NCI-H1048 (cell line): ENCODE results near the gene MFSD2B.
"Not testable (repeated sequence)": the region's sequence is repeated elsewhere in the genome, so short reads cannot be mapped to it uniquely, and the experiment has no call there.

Source experiments
- DNase-seq: peaks from one replicate; lab custom pipeline; 2025; lab: John Stamatoyannopoulos, UW

Gene MFSD2B

DNA sequence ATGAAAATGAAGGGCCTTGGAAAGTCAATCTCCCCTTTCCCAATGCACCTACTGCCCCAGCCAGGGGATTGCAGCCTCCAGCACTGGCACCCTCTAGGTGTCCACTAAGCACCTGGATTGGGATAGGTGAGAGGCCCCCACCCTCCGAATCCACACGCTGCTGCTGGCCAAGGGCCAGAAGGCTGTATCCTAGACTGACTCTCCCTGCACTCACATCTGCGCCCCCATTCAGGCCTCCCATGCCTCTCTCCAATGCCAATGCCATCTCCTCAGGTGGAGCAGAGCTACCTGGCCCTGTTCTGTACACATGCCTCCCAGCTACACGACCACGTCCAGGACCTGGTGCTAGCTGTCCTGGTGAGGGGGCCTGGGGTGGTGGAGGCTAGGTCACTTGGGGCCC is 9.8 kb downstream of the MFSD2B start:
- DNase-seq = no peak

DNA sequence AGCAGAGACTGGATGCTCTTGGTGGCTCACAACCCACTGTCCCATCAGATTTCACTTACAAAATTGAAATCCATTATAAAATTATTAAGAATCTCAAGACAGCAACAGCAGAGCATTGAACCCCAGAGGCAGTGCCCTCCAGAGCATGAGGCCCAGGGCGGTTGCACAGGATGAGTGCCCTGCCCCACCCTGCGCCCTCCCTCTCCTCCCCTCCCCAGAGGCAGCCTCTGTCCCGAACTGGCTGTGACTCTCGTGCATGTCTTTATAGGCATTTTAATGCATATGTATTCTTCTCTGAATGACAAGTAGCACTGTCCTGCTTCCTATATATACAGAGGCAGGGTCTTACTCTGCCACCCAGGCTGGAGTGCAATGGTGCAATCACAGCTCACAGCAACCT is 10.4 kb downstream of the MFSD2B start:
- DNase-seq = no peak

DNA sequence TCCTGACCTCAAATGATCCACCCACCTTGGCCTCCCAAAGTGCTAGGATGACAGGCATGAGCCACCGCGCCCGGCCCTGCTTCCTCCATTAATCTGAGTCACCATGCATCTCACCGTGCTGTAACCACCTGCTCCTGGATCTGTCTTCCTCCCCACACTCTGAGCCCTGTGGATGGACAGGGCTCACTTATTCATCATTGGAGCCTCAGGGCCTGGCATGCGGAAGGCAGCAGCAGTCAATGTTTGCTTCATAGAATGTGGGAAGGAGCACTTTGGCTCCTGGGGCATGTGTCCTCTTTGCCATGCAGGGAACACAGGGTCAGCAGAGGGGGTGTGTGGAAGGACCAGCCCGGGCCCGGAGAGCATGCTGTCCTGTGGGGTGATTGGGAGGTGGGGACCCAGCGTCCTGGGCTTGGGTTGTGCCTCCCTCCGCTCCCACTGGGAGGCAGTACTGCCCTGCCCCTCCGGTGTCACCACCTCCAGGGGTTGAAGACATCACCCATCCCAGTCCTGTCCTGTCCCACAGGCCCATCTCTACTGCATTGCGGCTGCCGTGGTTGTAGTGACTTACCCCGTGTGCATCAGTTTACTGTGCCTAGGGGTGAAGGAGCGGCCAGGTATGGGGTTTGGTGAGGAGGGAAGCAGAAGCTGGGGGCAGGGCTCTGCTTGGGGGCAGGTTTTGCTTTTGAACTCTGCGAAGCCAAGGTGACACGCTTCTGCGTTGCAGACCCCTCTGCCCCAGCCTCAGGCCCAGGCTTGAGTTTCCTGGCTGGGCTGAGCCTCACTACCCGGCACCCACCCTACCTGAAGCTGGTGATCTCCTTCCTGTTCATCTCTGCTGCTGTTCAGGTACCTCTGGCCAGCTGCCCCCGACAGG is 11.5 kb downstream of the MFSD2B start:
- no peak for DNase-seq

DNA sequence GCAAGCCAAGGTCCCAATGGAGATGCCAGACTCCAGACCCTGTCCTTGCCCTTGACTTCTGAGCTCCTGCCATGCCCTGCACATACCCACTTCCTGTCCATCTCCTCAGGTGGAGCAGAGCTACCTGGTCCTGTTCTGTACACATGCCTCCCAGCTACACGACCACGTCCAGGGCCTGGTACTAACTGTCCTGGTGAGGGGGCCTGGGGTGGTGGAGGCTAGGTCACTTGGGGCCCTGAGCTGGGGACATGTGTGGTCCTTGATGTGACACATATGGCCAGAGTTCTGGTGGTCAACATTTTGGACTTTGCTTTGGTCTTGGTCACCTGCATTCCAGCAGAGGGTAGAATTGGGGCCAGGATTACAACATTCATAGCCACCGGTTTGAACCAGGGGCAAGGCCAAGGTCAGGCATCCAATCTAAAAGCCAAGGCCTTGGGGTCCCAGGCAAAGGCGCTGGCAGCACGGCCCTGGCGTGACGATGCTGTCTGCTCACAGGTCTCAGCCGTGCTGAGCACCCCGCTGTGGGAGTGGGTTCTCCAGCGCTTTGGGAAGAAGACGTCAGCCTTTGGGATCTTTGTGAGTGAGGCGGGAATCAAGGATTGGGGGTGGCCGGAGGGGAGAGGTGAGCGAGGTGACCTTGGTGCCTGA is 12.6 kb downstream of the MFSD2B start:
- no peak for DNase-seq

DNA sequence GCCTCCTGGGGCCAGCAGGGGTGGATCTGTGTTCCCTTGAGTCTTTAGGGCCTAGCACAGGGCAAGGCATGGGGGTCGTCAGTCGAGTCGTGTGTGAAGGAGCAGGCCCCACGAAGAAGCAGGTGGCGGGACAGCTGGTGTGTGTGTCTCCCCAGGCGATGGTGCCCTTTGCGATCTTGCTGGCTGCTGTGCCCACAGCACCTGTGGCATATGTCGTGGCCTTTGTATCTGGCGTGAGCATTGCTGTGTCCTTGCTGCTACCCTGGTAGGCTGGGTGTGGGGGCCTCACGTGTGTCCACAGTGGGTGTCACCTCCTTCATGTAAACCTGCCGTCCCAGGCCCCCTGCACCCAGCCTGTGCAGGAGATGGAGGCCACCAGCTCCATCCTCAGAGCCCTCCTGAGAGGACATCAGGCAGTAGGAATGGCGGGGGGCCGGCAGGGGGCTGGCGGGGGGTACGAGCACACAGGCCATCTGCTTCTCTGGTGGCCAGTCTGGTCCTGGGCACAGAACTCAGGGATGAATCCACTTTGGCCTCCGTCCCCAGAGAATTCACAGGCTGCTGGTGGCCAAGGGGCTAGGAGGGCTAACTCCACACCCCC is 13.2 kb downstream of the MFSD2B start:
- no peak for DNase-seq

DNA sequence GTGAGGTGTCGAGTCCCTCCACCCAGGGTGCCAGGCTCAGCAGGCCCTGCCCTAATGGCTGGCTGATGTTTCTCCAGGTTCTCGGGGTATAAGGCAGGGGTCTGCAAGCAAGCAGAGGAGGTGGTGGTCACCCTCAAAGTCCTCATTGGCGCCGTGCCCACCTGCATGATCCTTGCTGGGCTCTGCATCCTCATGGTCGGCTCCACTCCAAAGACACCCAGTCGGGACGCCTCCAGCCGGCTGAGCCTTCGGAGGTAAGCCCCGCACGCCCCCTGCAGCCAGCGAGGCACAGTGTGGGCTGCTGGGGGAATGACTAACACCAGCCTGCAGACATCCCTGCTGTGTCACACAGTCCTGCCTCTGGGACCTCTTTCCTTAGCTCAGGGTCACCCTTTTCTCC is 14.1 kb downstream of the MFSD2B start:
- DNase-seq = no peak

- DNase-seq = no peak
Measured at GRCh38 chr2:24024996-24025663, 15.2 kb downstream of the MFSD2B start.

GRCh38 chr2:24026233-24026632 is 16.3 kb downstream of the MFSD2B start:
- no peak for DNase-seq

GRCh38 chr2:24038786-24039499 is 29.1 kb downstream of the MFSD2B start:
- DNase-seq = no peak

DNA sequence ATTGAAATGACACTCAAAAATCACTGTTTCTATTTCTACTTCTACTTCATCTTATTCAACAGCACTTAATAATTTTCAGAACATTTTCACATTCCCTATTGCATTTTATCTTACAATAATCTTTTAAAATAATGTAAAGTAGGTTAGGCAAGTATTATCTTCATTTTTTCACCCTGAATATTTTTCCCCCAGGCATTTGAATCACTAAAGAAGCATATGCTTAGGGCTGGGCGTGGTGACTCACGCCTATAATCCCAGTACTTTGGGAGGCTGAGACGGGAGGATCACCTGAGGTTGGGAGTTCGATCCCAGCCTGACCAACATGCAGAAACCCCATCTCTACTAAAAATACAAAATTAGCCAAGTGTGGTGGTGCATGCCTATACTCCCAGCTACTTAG is 30.6 kb downstream of the MFSD2B start:
- DNase-seq = no peak

DNA sequence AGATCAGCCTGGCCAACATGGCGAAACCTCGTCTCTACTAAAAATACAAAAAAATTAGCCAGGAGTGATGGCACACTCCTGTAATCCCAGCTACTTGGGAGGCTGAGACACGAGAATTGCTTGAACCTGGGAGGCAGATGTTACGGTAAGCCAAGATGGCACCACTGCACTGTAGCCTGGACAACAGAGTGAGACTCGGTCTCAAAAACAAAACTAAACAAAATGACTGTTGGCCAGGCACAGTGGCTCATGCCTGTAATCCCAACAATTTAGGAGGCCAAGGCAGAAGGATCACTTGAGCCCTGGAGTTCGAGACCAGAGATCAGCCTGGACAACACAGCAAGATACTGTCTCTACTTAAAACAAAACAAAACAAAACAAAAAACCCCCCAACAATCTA is 33.2 kb downstream of the MFSD2B start:
- not testable (repeated sequence) for DNase-seq

DNA sequence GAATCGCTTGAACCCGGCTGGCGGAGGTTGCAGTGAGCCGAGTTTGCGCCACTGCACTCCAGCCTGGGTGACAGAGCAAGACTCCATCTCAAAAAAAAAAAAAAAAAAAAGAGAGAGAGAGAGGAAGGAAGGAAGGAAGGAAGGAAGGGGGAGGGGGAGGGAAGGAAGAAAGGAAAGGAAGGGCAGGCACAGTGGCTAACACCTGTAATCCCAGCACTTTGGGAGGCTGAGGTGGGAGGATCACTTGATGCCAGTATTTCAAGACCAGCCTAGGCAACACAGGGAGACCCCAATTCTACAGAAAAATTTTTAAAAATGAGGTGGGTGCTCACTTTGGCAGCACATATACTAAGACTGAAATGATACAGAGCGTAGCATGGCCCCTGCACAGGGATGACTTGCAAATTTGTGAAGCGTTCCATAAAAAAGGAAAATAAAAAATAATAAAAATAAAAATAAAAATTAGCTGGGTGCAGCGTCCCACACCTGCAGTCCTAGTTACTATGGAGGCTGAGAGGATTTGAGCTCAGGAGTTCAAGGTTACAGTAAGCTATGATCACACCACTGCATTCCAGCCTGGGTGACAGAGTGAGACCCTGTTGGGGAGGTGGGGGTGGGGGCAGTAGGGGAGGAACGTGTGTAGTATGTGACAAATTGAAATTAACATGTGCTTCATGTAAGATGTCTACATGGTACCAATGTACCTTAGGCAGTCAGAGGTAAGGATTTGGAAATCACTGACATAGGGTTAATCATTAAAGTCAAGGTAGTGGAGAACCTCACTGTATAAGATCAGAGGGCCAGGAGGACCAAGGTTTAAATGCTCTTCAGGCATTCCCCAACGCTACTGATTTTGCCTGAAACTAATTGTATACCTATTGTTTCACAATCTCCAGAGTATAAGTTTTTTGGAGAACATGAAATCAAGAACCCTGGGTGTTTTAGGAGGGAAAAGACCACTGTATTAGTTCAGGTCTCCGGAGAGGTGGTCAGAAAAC is 35.9 kb downstream of the MFSD2B start:
- no peak for DNase-seq

DNA sequence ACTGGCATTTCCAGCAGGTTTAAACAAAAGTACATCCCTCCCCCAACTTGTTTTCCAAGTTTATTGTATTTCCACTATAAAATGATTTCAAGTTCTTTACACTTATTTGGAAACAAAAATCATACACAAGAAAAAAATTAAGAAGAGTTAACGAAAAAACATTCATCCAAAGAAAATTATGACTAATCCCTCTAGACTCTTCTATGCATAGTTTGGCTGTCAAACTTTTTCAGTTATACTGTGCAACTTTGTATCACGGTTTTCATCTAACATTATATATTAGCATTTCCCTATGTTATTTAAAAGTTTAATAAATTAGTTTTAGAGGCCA is 36.7 kb downstream of the MFSD2B start:
- DNase-seq = no peak

DNA sequence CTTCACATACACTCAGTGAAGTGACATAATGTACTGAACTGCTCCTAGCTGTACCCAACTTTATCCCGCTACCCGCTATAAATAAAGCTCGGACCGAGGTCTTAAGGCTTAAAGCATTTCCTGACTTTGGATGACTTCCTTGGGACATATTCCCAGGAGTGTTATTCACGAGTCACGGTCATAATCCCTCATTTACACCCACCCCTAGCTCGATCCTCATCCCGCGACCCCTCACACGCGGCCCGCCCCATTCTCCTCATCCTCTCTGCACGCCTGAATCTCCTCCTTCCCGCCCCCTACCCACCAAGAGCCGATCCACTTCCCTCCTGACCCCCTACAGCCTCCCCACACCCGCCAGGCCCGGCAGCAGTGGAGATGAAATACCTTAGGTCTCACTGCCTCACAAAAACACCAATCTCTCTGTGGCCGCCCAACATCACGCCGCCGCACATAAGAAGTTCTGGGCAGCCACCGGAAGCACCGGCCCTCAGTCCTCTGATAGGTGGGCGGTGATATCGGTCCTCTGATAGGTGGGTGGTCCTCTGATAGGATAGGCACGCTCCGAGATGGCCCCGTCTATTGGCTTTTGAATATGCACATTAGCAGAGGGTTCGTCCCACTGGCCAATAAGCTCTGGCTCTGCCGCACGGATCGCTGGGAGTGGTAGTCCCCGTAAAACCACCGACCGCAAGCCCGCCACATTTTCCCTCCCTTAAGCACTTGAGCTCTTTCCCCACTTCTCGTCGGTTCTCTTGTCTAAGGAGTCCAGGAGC is 37.2 kb downstream of the MFSD2B start, which contains the start of gene WDCP:
Gene WDCP, minus strand, starts transcription at position 462 of the 773 bp plus-strand sequence. CDS start 7,897 bp downstream, outside the sequence.
- DNase-seq = peak; percentile 88

DNA sequence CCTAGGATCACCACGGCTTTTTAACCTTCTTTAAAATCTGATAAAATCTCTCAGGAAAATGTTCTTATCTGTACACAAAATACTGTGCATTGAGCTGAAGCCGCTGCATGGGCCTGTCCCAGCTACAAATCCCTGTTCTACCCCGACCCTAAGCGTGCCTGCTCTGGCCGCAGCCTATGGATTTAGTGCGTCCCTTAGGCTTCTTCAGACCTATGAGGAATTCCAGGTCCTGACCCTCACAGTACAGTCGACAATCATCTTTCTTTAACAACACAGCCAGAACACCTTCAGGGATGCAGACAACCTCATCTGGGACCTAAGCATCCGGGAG is 37.8 kb downstream of the MFSD2B start:
- no peak for DNase-seq

- DNase-seq = no peak
Measured at GRCh38 chr2:24048769-24049484, 39.0 kb downstream of the MFSD2B start.

- DNase-seq = peak; percentile 21
Measured at GRCh38 chr2:24049485-24050021, 39.7 kb downstream of the MFSD2B start, which contains the start of gene FKBP1B. TSS of gene FKBP1B (plus strand) at chr2:24049741. CDS start at chr2:24049850, 109 bp downstream.

DNA sequence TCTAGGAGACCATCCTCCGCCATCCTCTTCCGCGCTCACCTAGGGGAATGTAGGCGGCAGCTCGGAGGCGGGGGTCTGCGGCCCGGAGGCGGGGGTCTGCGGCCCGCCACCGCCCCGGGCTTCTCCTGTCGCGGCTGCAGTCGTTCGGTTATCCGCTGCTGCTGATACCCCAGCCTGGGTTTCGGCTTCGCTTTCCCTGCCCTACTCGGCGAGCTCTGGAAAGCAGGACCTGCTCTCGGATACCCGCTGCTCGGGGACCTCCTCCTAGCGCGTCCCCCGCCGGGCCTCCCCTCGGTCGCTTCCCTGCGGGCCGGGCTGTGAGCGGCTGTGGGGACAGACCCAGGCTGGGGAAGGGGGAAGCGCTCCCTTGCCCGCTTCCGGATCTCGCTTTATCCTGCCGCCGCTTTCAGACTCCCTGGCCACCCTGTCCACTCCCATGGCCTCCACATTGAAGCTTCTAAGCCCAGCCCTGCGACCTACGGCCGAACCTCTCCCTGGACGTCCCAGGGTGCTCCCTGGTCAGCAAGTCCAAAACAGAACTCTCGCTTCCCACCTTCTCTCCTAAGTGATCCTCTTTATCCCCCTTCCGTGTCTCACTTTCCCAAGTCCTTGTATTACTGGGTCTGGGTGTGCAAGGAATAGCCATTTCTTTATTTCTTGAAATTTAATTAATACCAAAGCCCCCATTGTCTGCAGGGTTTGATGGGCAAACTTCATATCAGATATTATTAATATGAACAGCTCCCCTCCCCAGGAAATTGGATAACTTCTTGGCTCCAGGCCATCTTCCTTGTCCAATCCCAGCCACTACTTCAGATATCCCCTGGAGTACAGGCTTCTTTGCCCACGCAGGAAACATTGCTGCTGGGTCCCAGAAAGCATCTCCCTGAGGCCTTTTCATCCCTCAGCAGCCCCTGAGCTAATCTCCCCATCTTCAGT is 40.4 kb downstream of the MFSD2B start:
- no peak for DNase-seq
